ENCODE data around the gene PIK3C3.
"Not testable (repeated sequence)": the region's sequence is repeated elsewhere in the genome, so short reads cannot be mapped to it uniquely, and the experiment has no call there.

The PIK3C3 gene

DNA sequence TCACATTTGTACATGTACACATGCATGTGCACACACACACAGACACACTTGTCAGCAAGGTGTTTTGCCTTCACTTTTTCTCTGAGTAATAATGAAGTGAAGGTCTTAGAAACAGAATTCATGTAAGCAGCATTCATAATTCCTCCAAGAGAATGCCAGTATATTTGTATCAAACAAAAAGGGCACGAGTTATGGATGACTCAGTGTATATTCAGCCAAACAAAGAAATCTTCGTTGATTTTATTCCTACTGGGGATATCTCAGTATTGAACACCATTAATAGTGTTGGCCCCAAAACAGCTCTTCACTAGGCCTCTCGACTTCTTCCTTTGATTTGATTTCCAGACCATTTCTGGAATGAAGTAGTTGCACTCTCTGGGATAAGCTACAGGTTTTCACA is 125.3 kb downstream of the PIK3C3 start:
- DNase-seq (ENCODE audit: low spot score), result no peak

DNA sequence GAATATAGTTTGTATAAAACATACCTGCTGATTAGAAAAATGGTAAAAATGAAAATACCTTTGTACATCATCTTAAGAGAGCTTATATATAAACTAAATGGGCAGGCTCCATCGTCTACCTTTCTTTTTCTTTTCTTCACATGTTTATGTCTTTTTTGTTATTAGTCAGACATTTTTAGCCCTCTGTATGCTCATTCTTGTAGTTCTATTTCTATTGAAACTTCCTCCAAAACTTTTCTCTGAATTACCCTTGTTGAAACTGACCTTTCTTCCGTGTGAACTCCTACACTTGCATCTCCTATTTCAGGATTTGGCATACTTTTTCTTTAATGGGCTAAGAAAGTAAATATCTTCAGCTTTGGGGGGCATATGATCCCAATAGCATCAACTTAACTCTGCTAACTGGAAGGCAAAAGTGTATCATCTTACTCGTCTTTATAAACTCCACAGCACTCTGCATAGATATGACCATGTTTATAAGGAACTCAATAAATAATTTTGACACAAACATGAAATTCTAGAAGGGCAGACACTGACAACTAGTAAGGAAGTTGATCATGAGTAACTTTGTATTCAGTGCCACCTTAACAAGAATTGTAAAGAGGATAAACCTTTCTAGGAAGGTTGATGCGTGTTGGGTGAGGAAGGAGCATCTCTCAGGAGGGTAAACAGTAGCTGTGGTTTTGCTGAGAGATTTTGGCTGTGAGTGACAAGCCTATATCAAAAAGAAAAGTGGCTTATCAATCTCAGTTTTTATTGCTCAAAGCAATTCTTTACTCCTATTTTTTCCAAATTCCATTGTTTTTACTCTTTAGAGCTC is 127.6 kb downstream of the PIK3C3 start:
- no peak for DNase-seq (ENCODE audit: low spot score)

DNA sequence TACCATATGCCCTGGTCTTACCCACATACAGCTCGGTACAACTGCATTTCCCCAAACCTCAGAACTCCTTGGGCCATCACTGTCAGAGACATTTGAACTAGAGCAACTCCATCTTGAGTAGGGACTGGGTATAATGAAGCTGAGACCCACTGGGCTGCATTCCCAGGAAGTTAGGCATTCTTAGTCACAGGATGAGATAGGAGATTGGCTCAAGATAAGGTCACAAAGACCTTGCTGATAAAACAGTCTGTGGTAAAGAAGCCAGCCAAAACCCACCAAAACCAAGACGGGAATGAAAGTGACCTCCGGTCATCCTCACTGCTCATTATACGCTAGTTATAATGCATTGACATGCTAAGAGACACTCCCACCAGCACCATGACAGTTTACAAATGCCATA is 131.3 kb downstream of the PIK3C3 start:
- DNase-seq (ENCODE audit: low spot score), result no peak

DNA sequence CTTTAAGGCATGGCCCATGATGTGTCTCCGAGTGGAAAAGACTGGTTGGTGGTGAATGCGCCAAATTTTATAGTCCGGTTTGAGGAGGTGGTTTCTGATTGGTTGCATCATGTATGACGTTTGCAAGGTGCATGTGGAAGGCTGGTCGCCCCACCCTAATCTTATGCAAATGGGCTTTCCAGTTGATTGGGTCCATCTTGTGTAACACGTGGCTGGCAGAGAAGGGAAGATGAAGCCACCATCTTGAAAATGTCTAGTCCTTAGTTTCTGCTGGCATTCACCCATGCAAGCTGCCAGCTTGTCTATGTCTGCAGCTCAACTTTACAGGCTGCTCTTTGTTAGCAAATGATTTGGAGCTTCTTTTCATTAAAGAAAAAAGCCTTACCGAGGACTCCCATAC is 132.2 kb downstream of the PIK3C3 start:
- DNase-seq (ENCODE audit: low spot score), result no peak

GRCh38 chr18:42087876-42088275 is 132.8 kb downstream of the PIK3C3 start:
- peak; percentile 4 for DNase-seq (ENCODE audit: low spot score)

DNA sequence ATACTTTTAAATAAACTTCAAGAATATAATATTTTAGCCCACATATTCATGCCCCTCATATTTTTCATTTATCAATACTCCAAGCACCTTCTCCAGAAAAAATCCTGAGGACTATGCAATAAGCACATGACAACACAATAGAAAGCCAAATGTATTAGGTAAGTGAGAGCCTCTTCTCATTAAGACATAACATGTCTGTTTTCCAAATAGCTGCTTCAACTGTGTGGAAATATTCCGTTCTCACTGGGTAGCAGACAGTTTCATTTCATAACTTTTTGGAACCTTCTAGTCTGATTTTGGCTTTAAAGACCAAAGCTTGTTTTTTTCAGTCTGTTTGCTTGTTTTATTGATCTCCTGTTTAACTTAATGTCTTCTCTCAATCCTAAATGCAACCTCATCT is 137.8 kb downstream of the PIK3C3 start:
- no peak for DNase-seq (ENCODE audit: low spot score)

DNA sequence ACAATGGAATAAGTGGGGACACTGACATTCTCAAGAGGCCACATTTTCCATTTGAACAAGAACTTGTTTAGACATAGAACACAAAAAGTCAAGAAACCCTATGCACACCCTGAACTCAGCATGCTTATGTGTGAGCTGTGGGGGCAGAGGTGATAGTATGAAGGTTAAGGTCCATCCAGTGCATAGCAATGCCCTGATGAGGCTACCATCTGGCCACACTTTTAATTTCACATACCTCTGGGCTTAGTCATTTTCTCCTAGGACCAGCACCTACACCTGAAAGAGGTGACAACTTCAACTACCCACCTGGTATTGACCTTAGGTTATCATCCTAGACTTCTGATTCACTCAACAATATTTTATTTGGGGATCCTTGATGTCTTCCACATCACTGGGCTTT is 139.8 kb downstream of the PIK3C3 start:
- no peak for DNase-seq (ENCODE audit: low spot score)

DNA sequence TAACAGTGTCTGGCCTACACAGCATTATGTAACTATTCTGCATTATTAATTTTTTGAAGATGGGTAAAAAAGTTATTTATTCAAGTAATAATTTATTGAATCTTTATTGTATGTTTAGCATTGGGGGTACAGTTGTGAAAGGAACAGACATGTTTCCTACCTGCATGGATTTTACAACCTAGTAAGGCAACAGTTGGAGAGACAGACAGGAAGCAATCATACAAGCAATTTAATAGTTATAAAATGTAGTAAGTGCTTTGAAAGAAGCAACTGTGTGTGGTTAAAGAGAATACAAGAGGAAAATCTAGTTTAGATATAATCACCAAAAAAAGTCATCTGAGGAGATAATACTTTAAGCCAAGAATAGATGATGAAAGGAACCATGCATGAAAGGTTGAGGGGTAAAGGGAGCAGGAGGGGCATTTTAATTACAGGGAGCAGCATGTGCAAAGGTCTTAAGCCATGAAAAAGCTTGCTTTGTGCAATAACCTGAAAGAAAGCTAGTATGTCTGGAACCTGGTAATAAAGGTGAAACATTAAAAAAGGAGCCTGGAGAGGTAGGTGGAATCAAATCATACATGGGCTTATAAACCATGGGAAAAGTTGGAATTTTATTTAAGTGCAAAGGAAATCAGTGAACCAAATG is 140.8 kb downstream of the PIK3C3 start:
- DNase-seq (ENCODE audit: low spot score), result no peak

GRCh38 chr18:42100248-42100647 is 145.2 kb downstream of the PIK3C3 start:
- DNase-seq (ENCODE audit: low spot score), result no peak

DNA sequence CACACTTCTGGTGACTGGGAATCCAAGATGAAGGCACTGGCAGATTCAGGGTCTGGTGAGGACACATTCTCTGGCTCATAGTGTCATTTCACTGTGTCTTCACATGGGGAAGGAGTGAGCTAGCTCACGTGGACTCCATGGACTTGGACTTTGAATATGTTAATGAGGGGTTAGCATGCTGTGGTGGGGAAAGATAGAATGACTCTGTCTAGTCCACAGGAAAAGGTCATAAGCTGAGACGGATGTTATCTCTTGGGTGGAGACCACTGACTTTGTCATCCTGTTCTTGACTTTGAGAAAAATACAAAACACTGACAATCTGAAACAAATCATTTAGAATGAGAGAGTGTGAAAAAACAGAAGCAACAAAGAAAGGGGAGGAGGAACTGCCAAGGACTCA is 145.9 kb downstream of the PIK3C3 start:
- DNase-seq (ENCODE audit: low spot score), result no peak

DNA sequence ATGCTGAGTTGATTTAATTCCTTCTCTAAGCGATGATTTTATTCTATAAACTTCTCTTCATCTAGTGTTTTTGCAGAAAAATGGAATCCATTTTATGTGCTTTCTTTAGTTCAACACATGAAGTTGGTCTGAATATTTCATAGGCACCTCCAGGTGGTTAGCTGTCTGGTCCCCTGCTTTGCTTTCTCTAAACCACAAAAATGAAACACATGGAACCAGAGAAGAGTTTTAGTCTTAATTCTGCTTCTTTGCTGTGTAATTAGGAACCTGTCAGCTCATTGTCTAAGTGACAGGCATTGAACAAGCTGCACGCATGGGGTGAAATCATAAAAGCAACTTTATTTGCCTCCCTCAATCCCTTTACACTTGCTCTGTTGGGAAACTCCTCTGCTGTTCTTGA is 150.4 kb downstream of the PIK3C3 start:
- DNase-seq (ENCODE audit: low spot score), result no peak

- no peak for DNase-seq (ENCODE audit: low spot score)
Measured at GRCh38 chr18:42106784-42107183, 151.8 kb downstream of the PIK3C3 start.

- no peak for DNase-seq (ENCODE audit: low spot score)
Measured at GRCh38 chr18:42107287-42107686, 152.3 kb downstream of the PIK3C3 start.

DNA sequence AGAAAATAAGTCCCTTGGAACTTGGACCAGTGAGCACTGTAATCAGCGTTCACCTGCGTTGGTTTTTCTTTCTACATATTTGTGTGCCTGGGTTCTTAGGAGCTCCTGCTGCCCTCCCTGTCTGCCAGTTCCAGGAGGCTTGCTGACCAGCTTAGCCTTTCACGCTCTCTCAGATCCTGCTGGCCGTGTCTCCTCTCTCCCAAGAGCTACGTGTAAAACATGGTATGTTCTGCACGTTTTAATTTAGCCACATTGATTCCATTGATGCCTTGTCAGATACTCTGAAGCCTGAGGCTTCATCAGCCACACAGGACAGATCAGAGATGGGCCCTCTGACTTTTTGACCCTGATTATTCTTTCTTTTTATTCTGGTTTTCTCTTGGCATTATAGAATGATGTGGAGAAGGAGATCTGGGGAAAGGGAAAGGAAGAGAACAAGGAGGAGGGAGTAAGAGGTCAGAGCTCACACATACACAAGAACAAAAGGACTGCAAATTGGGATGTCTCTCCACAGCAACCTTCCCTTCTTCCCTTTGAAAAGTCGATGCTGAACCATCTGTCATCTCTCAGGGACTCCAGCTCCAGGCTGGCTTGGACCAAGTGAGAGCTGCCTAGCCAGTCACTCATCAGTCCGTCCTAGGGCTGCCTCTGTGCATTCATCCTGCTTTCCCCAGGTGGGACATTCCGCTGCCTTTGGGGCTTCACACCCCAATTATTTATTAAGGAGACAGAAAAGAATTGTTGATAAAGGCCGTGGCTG is 152.8 kb downstream of the PIK3C3 start:
- DNase-seq (ENCODE audit: low spot score), result no peak

GRCh38 chr18:42112147-42112546 is 157.1 kb downstream of the PIK3C3 start:
- not testable (repeated sequence) for DNase-seq (ENCODE audit: low spot score)

DNA sequence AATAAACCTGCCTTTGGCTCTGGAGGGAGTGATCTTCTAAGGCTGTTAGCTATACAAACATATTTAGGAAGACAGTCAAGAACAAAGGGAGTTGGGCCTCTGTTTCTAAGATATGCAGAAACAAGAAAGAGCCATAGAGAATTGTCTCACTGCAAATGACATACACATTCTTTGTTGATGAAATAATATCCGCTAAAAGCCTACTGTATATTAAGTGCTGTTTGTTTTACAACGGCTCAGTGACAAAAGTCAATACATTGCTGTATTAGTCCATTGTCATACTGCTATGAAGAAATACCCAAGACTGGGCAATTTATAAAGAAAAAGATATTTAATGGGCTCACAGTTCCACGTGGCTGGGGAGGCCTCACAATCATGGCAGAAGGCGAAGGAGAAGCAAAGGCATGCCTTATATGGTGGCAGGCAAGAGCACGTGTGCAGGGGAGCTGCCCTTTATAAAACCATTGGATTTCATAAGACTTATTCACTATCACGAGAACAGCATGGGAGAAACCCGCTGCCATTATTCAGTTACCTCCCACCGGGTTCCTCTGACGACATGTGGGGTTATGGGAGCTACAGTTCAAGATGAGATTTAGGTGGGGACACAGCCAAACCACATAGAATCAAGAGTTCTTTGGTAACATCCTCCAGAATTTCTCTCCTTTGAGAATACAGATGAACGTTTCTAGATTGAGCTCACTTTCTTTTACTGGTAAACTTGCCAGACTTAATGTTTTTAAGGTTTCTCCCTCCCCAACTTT is 157.8 kb downstream of the PIK3C3 start:
- DNase-seq (ENCODE audit: low spot score), result no peak

DNA sequence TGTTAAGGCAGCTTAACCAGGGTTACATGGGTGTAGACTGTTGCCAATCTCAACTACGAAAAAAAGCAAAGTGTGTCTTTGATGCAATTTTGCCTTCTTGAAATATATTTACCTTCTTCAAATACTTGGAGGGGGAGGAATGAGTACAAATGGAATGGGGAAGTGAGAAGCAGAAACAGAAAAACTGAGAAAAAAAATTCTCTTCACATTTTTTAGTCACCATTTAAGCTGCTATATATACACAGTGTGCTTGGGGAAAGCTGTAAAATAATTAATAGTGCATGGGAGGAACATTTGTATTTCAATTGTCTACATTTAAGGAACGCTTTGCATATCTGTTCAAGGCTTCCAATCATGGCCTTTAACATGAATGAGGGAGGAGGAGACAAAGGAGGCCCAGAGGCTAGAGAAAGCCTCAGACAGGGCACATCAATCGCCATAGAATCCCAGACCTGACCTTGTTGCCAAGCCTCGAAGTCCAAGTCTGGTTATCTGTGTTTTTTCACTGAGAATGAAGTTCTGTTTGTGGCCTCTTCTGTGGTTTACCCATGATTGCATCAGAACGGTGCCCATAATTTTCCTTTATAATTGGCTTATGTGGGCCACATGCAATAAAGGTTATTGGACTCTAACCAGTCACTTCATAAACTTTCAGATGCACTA is 158.6 kb downstream of the PIK3C3 start:
- peak; percentile 2 for DNase-seq (ENCODE audit: low spot score)

DNA sequence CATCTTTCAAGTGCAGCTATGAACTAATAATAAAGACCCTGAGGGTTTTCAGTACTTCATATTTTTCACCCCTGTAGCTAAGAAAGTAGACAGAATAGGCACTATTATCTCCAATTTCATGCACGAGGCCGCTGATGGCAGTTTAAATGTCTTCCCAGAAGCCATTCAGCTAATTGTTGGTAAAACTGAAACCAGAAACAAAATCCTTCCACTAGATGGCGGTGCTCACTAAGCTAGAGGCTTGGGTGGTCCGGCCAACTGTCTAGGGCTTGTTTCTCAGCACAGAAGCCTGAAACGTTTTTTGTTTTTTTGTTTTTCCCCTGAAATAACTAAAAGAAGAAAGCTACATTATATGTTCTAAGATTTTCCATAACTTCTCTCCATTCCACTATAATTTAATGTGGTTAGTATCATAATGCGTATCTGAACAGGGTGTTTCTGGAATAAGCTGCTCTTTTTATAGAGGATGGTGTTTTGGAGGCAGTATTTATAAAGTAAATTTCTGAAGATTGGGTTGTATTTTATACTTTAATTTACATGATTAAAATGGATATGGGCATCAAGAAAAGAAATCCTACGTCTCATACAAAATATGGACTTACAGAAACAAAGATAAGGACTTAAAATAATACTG is 159.4 kb downstream of the PIK3C3 start:
- peak; percentile 57 for DNase-seq (ENCODE audit: low spot score)

DNA sequence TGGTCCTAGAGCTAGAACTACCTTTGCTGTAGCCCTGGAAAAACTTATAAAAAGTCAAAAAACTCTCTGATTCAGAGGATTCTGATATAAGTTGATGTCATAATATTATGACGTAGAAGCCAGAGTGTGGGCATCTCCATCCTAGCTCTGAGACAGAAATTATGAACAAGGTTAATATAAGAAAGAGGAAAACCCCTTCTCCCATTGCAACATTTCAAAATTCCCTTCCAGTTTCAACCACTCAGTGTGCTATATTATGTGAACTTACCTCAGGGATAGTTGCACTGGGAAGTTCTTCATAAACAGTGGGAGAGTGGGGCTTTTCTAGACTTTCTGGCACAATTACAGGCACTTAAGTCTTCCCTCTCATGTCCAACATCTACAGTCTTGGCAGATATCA is 171.6 kb downstream of the PIK3C3 start:
- DNase-seq (ENCODE audit: low spot score), result no peak

DNA sequence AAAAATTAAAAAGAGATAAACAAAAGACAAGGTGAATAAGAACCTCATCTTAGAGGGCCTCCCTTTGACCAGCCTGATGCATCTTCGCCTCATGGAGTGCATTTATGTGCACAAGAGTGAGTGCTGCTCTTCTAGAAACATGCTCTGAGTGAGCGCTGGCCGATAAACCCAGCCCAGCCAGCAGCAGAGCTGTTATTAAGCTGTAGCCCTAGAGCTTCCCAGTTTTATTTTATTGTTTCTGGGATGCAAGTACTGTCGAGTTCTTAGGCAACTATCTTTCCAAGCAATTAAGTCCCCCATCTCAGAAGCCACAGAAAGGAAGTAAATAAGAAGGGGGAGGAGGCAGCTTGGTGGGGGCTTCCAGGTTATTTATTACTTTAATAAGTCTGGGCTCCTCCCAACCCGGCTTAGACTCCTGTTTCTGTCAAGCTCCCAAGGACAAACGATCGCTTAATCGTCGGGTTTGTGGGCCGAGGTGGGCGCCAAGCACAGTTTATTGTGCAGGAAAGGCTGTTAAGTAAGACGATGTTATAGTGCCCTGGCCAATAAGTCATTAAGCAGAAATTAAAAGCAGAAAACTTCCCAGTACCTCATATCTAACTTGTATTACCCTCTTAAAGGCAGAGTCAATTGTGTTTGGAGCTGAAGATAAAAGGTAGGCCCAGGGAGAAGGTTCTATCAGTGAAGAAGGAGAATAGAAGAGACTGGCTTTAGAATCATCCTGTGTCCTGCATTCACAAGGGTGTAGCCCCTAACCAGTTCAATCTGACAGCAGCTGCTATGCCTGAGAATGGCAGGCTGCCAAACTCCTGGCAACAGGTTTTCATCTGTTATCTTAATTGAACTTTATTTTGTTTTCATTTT is 176.3 kb downstream of the PIK3C3 start:
- no peak for DNase-seq (ENCODE audit: low spot score)

Measured in COLO829 (cell line).